Upper lobe of left lung (tissue), 4 donors: Measurements from ENCODE around the gene TSHZ2.

ENCODE experiments used
- CTCF ChIP-seq, 6 experiments: fragments of 450-650 bp in 4 of 6; fragments of 200-600 bp in 2 of 6; sonication (generic) in 2 of 6; IDR thresholded peaks; one replicate each; pipeline ENCODE4 v1.5.1; 2016 to 2019; ENCODE audit warnings: antibody characterized with exemption in 6 of 6
- POLR2A ChIP-seq, 4 donors: fragments of 450-650 bp; IDR thresholded peaks; one replicate each; pipeline ENCODE4 v1.5.1; 2016 to 2017; ENCODE audit warnings: antibody characterized with exemption in 4 of 4, mild to moderate bottlenecking in 2 of 4

DNA sequence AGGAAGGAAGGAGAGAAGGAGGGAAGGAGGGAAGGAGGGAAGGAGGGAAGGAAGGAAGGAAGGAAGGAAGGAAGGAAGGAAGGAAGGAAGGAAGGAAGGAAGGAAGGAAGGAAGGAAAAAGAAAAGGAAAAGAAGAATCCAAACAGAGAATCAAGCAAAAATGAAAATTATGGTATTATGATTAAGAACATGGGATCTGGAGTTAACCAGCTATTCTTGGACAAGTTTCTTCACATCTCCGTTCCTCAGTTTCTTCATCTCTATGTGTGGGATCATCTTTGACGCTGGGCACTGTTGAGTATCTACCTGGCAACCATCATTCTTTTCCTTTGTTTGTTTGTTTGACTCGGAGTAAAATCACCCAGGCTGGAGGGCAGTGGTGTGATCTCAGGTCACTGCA is 549.9 kb downstream of the TSHZ2 start:
- no peak for TF ChIP-seq CTCF (IDR thresholded peaks at IDR 0.05)
- no peak for TF ChIP-seq POLR2A (IDR thresholded peaks at IDR 0.05)
